ENCODE measurements around the gene SMAP1. TPM values are rescaled to one million over a fixed set of nuclear protein-coding genes. Genes with fewer than 3 reads are reported as not detected.

Gene SMAP1
- total RNA-seq, 4 donors from 2014 or later = 31.7 to 44.6 (median 33.6) TPM

- DNase-seq = no peak
- Histone ChIP-seq H3K27me3 (no peaks in the 10 kb centered on the region), H3K4me1 (peaks cover 0 to 20% (median 0%) of the 10 kb centered on the region in 3 donors), H3K4me3 (no peak overlapping the region), H3K36me3 (peaks cover 0 to 23% (median 0%) of the 10 kb centered on the region in 3 donors), H3K27ac (no peak overlapping the region), H3K9me3 (no peaks in the 10 kb centered on the region)
- intact Hi-C loops (cut with DNase I) = no loop called here
- WGBS, 2 donors = 88 to 95% methylated on average over 1 of the region's 1 CpG
- no peak for TF ChIP-seq POLR2A (IDR thresholded peaks at IDR 0.05)
- TF ChIP-seq, protein P1, sequence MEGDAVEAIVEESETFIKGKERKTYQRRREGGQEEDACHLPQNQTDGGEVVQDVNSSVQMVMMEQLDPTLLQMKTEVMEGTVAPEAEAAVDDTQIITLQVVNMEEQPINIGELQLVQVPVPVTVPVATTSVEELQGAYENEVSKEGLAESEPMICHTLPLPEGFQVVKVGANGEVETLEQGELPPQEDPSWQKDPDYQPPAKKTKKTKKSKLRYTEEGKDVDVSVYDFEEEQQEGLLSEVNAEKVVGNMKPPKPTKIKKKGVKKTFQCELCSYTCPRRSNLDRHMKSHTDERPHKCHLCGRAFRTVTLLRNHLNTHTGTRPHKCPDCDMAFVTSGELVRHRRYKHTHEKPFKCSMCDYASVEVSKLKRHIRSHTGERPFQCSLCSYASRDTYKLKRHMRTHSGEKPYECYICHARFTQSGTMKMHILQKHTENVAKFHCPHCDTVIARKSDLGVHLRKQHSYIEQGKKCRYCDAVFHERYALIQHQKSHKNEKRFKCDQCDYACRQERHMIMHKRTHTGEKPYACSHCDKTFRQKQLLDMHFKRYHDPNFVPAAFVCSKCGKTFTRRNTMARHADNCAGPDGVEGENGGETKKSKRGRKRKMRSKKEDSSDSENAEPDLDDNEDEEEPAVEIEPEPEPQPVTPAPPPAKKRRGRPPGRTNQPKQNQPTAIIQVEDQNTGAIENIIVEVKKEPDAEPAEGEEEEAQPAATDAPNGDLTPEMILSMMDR (IDR thresholded peaks at IDR 0.05) = no peak
These were observed 181.8 kb downstream of the SMAP1 start for GRCh38 chr6:70849348-70850069.

- intact Hi-C loops (cut with DNase I) = no loop called here
These were observed 185.1 kb downstream of the SMAP1 start for GRCh38 chr6:70852667-70853246.

GRCh38 chr6:70857387-70858077 lies 189.8 kb downstream of the SMAP1 start:
- 78 to 84% methylated on average over 5 of the region's 5 CpGs for WGBS, 2 donors
- Histone ChIP-seq H3K4me3 (no peak overlapping the region), H3K9me3 (no peaks in the 10 kb centered on the region), H3K36me3 (peaks cover 3 to 79% (median 5%) of the 10 kb centered on the region in 3 donors), H3K27ac (no peak overlapping the region), H3K4me1 (no peaks in the 10 kb centered on the region), H3K27me3 (no peaks in the 10 kb centered on the region)
- DNase-seq = no peak
- intact Hi-C loops (cut with DNase I) = no loop called here
- TF ChIP-seq, protein P1 (IDR thresholded peaks at IDR 0.05) = no peak
- TF ChIP-seq POLR2A (IDR thresholded peaks at IDR 0.05) = no peak

More at GRCh38 chr6:70852667-70853246, 185.1 kb downstream of the SMAP1 start:
- Histone ChIP-seq H3K9me3 (no peaks in the 10 kb centered on the region), H3K36me3 (peaks cover 0 to 42% (median 1%) of the 10 kb centered on the region in 3 donors), H3K4me3 (no peak overlapping the region), H3K4me1 (no peaks in the 10 kb centered on the region), H3K27me3 (no peaks in the 10 kb centered on the region), H3K27ac (no peak overlapping the region)
- TF ChIP-seq, protein P1 (IDR thresholded peaks at IDR 0.05) = no peak
- TF ChIP-seq POLR2A (IDR thresholded peaks at IDR 0.05) = no peak
- DNase-seq = no peak

- H3K36me3 ChIP-seq = peaks cover 3 to 60% (median 5%) of the 10 kb centered on the region in 3 donors
- WGBS, 2 donors = 88 to 94% methylated on average over 1 of the region's 1 CpG
- TF ChIP-seq, protein P1 (IDR thresholded peaks at IDR 0.05) = no peak
- no peak for TF ChIP-seq POLR2A (IDR thresholded peaks at IDR 0.05)
- intact Hi-C loops (cut with DNase I) = no loop called here
- H3K4me1 ChIP-seq = no peaks in the 10 kb centered on the region
- H3K27ac ChIP-seq = no peak overlapping the region
- H3K27me3 ChIP-seq = no peaks in the 10 kb centered on the region
- no peaks in the 10 kb centered on the region for H3K9me3 ChIP-seq
- no peak overlapping the region for H3K4me3 ChIP-seq
- no peak for DNase-seq
These were observed 192.4 kb downstream of the SMAP1 start for GRCh38 chr6:70860045-70860444.

GRCh38 chr6:70860920-70861319 lies 193.2 kb downstream of the SMAP1 start:
- TF ChIP-seq, protein P1 (IDR thresholded peaks at IDR 0.05) = no peak
- no peak for TF ChIP-seq POLR2A (IDR thresholded peaks at IDR 0.05)
- WGBS, 2 donors = 79 to 96% methylated on average over 1 of the region's 1 CpG

More at GRCh38 chr6:70860920-70861319, 193.2 kb downstream of the SMAP1 start:
- Histone ChIP-seq H3K27me3 (no peaks in the 10 kb centered on the region), H3K27ac (no peak overlapping the region), H3K4me3 (no peak overlapping the region), H3K9me3 (no peaks in the 10 kb centered on the region), H3K36me3 (peaks cover 3 to 55% (median 5%) of the 10 kb centered on the region in 3 donors), H3K4me1 (no peaks in the 10 kb centered on the region)
- intact Hi-C loops (cut with DNase I) = no loop called here
- no peak for DNase-seq
